ENCODE data around the gene FAM72B.
"Not testable (repeated sequence)": the region's sequence is repeated elsewhere in the genome, so short reads cannot be mapped to it uniquely, and the experiment has no call there.

The FAM72B gene

DNA sequence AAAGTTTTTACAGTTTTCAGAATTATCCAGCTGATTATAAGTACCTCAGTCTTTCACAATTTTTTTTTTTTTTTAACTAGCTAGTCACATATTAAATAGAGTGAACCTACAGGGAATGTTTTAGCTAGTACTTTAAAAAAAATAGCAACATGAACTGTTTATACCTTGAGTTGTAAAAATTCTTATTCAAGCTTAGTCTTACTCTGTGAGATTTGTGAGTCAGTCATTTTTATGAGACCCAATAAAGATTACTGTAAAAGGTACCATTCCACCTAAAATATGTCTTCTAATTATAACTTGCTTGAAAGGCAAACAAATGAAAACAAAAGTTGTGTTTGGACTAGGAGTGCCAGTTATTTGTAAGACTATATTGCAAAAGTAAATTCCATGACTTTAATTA, 5.9 kb downstream of the FAM72B start:
- H3K27me3 Mint-ChIP-seq (ENCODE audit: low read depth); H3K4me1 Mint-ChIP-seq (ENCODE audit: low read depth); H3K36me3 Mint-ChIP-seq (ENCODE audit: low read depth): not testable (repeated sequence)

DNA sequence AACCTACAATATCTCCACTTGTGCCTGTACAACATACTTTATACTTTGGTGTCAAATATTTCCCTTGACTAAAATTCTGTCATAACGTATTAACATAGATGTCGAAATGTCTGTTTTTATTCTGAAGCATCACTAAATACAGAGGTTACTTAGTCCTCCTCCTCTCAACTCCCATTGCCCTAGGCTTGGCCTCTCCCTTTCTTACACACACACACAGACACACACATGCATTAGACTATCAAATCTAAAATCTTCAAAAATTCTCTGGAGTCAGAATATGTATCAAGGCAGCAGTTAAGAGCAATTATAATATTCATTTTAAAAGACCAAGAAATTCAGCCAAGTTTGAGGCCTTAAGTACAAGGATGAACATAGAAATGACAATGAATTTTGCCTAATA, 7.5 kb downstream of the FAM72B start:
- H3K27me3 Mint-ChIP-seq (ENCODE audit: low read depth) = not testable (repeated sequence)

More for the DNA sequence above, 5.9 kb downstream of the FAM72B start:
- not testable (repeated sequence) for H3K9me3 Mint-ChIP-seq; DNase-seq (ENCODE audit: low spot score); H3K4me3 Mint-ChIP-seq; H3K27ac Mint-ChIP-seq

DNA sequence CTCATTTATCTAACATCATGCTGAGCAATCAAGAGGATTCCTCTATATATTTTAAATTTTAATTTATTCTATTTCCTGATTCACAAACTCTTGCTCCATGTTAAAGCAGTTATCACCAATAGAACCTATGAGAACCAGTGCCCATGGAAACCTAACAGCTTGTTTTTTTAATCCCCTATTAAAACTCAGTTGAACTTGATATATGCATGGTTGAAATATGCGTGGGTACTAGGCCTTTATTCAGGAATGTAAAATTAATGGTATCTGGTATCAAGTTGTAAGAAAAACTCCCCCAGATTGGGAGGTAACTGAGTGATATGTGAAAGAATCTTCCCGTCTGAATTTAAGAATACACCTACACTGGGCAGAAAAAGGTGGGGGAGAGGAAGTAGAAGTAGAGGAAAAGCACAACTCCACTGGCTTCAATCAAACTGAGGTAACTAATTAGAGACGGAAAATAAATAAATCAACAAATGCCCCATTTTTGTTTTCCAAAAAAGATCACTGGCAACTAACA, 15.9 kb downstream of the FAM72B start:
- H3K4me3 Mint-ChIP-seq; H3K9me3 Mint-ChIP-seq; H3K27me3 Mint-ChIP-seq (ENCODE audit: low read depth); H3K27ac Mint-ChIP-seq; DNase-seq (ENCODE audit: low spot score); H3K36me3 Mint-ChIP-seq (ENCODE audit: low read depth); H3K4me1 Mint-ChIP-seq (ENCODE audit: low read depth): not testable (repeated sequence)

More for the DNA sequence above, 7.5 kb downstream of the FAM72B start:
- H3K36me3 Mint-ChIP-seq (ENCODE audit: low read depth); H3K27ac Mint-ChIP-seq; H3K4me1 Mint-ChIP-seq (ENCODE audit: low read depth); H3K4me3 Mint-ChIP-seq; H3K9me3 Mint-ChIP-seq; DNase-seq (ENCODE audit: low spot score): not testable (repeated sequence)

DNA sequence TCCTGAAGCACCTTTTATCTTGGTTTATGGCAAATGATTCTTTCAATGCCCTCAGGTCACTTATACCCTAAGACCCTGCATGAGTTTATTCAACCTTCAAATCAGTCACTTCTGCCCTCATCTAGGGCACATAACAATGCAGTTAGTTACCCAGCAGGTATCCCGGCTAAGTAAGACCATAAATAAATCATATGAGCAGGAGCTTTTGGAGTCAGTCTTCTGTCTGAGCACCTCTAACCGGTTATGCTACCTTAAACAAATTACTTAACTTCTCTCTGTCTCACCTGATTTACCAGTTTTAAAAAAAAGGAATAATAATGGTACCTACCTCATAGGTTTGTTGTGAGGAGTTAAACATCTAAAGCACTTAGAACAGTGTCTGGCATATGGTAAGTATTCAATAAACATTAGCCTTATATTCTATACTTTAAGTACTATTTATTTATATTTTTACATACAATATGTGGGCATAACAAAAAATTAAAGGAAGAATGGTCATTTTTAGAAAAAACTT, 16.9 kb downstream of the FAM72B start:
- H3K9me3 Mint-ChIP-seq; H3K36me3 Mint-ChIP-seq (ENCODE audit: low read depth); H3K27me3 Mint-ChIP-seq (ENCODE audit: low read depth); H3K27ac Mint-ChIP-seq; H3K4me3 Mint-ChIP-seq; H3K4me1 Mint-ChIP-seq (ENCODE audit: low read depth); DNase-seq (ENCODE audit: low spot score): not testable (repeated sequence)

DNA sequence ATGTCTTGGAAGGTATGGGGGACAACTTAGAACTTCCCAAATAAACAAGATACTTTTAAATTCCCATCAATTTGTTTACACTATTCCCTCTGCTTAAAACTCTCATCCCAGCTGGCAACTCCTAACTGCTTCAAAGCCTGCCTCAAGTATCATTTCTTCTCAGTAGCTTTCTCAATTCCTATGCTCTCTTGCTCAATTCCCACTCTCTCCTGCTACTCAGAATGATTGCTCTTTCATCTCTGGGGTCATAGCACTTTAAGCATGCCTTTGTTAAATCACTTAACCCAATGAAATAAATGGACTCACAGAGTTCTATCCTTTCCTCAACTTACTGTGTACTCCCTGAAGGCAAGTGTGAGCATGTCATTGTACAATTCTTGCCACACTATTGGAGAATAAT, 18.8 kb downstream of the FAM72B start:
- not testable (repeated sequence) for H3K4me3 Mint-ChIP-seq; H3K4me1 Mint-ChIP-seq (ENCODE audit: low read depth); DNase-seq (ENCODE audit: low spot score); H3K27me3 Mint-ChIP-seq (ENCODE audit: low read depth); H3K27ac Mint-ChIP-seq; H3K9me3 Mint-ChIP-seq; H3K36me3 Mint-ChIP-seq (ENCODE audit: low read depth)

DNA sequence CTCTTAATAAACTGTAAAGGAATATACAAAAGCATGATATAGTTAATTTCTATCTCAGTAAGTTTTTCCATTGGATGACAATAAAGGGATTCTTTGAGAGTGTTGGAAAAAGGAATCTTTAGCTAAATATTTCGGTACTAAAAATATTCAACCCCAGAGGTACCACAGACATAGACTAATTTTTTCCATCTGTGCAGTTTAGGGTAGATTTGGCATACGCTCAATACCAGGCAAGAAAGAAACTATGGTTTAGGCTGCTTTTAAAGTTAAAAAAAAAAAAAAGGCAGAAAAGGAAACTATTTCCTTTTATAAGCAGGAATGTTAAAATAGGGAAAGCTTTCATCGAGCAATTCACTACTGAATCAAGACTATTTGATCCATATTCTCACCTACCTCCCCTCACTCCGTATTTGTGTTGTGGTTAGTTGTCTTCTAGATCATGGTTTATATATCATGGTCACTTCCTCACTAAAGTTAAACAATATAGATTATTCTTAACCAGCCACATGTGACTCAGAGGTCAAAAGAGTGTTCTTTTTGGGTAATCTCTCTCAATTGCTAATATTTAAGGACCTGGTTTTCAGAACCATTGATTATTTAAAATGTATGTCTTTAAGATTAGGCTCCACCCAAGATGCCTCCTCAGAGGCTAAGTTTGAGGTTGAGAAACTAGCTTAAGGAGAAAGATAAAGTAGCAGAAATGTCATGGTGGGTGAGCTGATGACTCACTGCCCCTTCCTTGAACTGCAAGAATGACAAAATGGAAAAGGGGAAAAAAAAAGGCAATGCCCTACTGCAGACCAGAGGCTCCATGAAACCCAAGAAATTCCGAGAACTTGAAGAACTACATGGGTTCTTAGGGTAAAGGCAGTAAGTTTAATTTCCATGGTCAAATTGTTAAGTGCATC, 20.0 kb downstream of the FAM72B start:
- peak; percentile 21 for DNase-seq (ENCODE audit: low spot score)
- H3K4me1 Mint-ChIP-seq (ENCODE audit: low read depth); H3K4me3 Mint-ChIP-seq; H3K9me3 Mint-ChIP-seq; H3K36me3 Mint-ChIP-seq (ENCODE audit: low read depth); H3K27me3 Mint-ChIP-seq (ENCODE audit: low read depth); H3K27ac Mint-ChIP-seq: not testable (repeated sequence)

DNA sequence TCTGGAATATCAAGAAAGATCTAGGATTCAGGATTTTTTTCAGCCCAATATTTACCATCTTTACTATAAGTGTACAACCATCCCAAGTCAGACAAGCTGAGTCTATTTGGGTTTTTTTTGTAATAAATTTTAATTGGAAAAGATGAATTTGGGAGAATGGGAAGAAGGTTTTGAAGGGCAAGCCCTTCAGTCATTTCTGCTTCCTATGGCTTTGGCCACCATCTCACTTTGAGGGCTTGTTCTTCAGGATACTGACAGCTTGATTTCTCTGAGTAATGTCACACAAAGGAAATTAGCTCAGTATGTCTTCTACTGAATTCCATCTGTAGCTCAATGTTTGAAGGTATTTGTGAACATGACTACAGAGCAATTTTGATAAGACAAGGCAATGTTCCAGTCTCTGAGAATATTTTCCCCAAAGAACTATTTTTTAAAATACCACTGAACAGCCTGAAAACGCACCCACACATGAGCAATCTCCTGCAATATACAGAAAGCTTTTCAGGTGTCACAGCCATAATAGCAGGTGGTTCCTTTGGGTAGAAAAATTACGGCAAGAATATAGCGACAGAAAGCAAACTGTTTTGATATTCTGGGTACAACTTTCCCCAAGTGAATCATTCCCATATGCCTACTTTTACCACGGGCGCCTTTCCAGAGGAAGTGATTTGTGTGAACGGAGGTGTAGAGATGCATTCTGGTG, 22.8 kb downstream of the FAM72B start:
- H3K4me1 Mint-ChIP-seq (ENCODE audit: low read depth) = not testable (repeated sequence)

DNA sequence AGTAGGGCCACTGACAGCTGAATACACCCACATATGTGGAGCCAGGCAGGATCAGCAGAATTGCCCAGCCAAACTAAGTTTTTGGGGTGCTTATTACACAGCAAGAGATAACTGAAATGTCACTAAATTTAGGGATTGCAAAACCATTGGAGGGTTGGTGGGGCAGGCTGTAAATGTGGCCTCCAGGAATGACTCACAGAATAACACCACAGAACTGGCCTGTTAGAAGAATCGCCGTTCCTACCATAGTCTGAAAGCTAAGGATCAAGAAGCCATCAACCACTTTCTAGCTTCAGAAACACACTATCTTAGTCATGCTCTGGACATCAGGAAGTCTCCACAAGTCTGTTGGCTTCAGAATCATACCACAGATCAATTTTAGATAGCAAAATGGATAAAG, 24.0 kb downstream of the FAM72B start:
- DNase-seq (ENCODE audit: low spot score); H3K9me3 Mint-ChIP-seq: not testable (repeated sequence)

More for the DNA sequence above, 22.8 kb downstream of the FAM72B start:
- H3K36me3 Mint-ChIP-seq (ENCODE audit: low read depth); H3K4me3 Mint-ChIP-seq; H3K9me3 Mint-ChIP-seq; H3K27ac Mint-ChIP-seq; DNase-seq (ENCODE audit: low spot score); H3K27me3 Mint-ChIP-seq (ENCODE audit: low read depth): not testable (repeated sequence)

DNA sequence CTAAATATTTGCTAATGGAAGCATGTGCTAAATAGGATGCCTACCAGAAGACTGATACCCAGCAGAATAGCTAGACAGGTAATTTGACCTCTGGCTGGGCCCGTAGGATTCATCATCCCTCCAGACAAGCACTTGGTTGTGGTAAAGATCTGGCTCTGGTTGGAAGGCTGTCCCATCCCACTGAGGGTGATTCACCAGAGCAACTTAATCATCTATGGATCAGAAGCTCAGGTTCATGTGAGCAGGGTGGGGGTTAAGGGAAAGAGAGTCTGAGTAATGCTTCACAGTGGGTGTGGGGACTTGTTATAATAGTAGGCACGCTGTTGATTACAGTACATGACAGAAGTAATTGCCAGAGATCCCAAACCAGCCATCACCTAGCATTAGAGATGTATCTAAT, 26.5 kb downstream of the FAM72B start:
- H3K36me3 Mint-ChIP-seq (ENCODE audit: low read depth); H3K4me3 Mint-ChIP-seq; H3K9me3 Mint-ChIP-seq; H3K27ac Mint-ChIP-seq; DNase-seq (ENCODE audit: low spot score); H3K4me1 Mint-ChIP-seq (ENCODE audit: low read depth); H3K27me3 Mint-ChIP-seq (ENCODE audit: low read depth): not testable (repeated sequence)

More for the DNA sequence above, 24.0 kb downstream of the FAM72B start:
- H3K27me3 Mint-ChIP-seq (ENCODE audit: low read depth); H3K4me1 Mint-ChIP-seq (ENCODE audit: low read depth); H3K27ac Mint-ChIP-seq; H3K4me3 Mint-ChIP-seq; H3K36me3 Mint-ChIP-seq (ENCODE audit: low read depth): not testable (repeated sequence)

DNA sequence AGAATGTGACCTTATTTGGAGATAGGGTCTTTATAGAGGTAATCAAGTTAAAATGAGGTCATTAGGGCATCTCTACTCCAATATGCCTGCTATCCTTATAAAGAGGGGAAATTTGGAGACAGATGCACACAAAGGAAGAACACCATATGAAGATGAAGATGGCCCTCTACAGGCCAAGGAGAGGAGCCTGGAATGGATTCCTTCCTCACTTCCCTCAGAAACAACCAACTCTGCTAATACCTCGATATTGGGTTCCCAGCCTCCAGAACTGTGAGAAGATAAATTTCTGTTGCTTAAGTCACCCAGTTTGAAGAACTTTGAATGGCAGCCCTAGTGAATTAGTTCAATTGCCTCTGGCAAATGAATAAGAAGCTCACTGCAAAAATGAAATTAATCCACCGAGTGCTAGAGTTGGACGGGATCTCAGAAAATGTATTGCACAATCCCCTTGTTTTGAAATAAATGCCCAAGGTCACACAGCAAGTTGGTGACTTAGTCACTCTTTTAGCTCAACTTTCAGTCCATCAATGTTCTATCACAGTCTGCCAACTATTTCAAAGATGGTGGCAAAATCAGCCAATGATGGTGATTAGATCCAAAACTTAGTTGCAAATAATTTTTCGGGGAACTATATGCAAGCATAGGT, 27.1 kb downstream of the FAM72B start:
- H3K36me3 Mint-ChIP-seq (ENCODE audit: low read depth); H3K4me1 Mint-ChIP-seq (ENCODE audit: low read depth); DNase-seq (ENCODE audit: low spot score); H3K27me3 Mint-ChIP-seq (ENCODE audit: low read depth); H3K27ac Mint-ChIP-seq; H3K9me3 Mint-ChIP-seq; H3K4me3 Mint-ChIP-seq: not testable (repeated sequence)

DNA sequence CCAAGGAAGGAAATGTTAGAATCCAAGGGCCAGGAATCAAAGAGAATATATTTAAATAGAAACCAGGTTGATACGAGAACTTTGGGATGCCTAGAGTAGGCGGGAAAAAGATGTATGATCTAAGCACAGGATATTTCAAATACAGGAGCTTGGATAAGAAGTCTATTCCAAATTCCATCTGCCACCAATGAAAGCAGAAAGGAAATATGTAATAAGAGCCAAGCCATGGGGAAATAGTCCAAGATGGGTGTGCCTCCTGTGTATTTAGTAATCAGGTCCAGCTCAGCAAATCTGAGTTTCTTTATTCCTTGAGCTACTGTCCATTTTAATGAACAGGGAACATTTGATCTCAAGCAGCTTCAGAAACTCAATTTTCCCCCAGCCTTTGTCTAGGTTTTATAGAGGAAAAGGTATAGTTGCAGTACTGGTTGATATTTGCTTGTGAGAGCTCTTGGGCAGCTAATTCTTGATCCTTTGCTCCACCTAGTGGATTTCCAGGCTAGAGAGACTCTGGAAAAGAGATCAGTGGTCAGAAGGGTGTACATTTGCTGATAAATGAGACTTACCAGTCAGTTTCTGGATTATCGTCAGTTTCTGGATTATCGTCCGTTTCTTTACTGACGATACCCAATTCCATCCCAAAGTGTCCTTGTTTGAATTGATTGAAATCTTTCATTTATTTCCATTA, 28.3 kb downstream of the FAM72B start:
- not testable (repeated sequence) for DNase-seq (ENCODE audit: low spot score); H3K4me1 Mint-ChIP-seq (ENCODE audit: low read depth); H3K9me3 Mint-ChIP-seq

DNA sequence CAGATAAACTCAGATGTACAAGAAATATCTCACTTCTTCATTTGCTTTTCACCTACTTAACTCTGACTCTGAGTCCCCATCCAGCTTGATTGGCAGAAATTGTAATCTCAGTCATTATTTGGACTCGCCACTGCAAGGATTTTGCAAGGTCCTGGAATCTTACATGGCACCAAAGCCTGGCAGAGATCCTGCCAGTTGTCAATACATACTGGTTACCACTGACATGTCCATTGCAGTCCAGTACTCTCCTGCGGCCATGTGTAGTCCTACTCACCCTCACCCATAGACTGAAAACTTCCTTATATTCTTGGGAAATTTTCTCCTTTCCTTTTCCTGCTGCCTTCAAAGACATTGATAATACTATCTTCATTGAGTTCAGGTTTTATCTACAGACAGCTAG, 29.3 kb downstream of the FAM72B start:
- H3K27me3 Mint-ChIP-seq (ENCODE audit: low read depth); H3K36me3 Mint-ChIP-seq (ENCODE audit: low read depth); DNase-seq (ENCODE audit: low spot score); H3K27ac Mint-ChIP-seq; H3K4me1 Mint-ChIP-seq (ENCODE audit: low read depth); H3K9me3 Mint-ChIP-seq; H3K4me3 Mint-ChIP-seq: not testable (repeated sequence)

More for the DNA sequence above, 28.3 kb downstream of the FAM72B start:
- H3K27ac Mint-ChIP-seq; H3K27me3 Mint-ChIP-seq (ENCODE audit: low read depth); H3K36me3 Mint-ChIP-seq (ENCODE audit: low read depth); H3K4me3 Mint-ChIP-seq: not testable (repeated sequence)

DNA sequence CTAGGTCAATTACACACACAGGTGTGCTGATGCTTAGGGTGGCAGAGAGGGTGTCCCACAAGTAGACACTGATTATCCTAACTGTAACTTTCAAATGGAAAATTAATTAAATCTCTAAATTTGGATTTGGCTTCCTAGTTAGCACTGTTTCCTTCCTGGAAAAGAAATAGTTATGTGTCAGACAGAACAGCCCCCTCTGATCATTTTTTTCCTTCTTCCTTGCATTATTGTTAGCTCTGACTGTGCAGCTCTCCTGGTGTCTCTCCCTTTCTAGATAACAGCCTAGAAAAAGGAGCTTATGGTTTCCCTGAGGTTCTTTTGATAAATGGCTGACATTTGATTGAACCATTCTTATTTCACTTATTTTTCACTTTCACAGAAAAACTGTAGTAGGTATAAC, 31.4 kb downstream of the FAM72B start:
- not testable (repeated sequence) for H3K36me3 Mint-ChIP-seq (ENCODE audit: low read depth); H3K4me1 Mint-ChIP-seq (ENCODE audit: low read depth); H3K27ac Mint-ChIP-seq; H3K27me3 Mint-ChIP-seq (ENCODE audit: low read depth); DNase-seq (ENCODE audit: low spot score); H3K9me3 Mint-ChIP-seq; H3K4me3 Mint-ChIP-seq

Data from T-helper 2 cell treated with Interferon-gamma antibody and Interleukin-4, amounts not matched to agents 5 μg/mL and 100 μg/mL, for 36 hours (primary cell).